RWPE2 (cell line): ENCODE measurements around the gene LCN12.
A peak's percentile ranks its signal among the peaks of the same experiment; 100 is the strongest.

Source experiments
- ATAC-seq: fragments of 200-7000 bp; cut with Tn5 transposase; 3 replicates; pipeline ENCODE4 v1.9.1; 2021; ENCODE audit warnings: low read depth
- DNase-seq: peaks from one replicate; pipeline ENCODE4 v3.0.0-alpha.2; 2020; ENCODE audit warnings: low spot score
- H3K27ac ChIP-seq: fragments of 450-650 bp; 2 replicates; pipeline ENCODE4 v1.5.1; 2017; ENCODE audit warnings: mild to moderate bottlenecking; ENCODE audit not compliant: poor library complexity, severe bottlenecking
- H3K27me3 ChIP-seq: fragments of 250-450 bp; sonication (Bioruptor Pico); 2 replicates; pipeline ENCODE4 v1.5.1; 2021; ENCODE audit warnings: mild to moderate bottlenecking, moderate library complexity; ENCODE audit not compliant: insufficient read depth, poor library complexity, severe bottlenecking
- H3K36me3 ChIP-seq: fragments of 250-450 bp; sonication (Bioruptor Pico); 2 replicates; pipeline ENCODE4 v1.5.1; 2020; ENCODE audit warnings: low read depth, mild to moderate bottlenecking, moderate library complexity
- H3K4me1 ChIP-seq: fragments of 250-450 bp; sonication (Bioruptor Pico); 2 replicates; pipeline ENCODE4 v1.5.1; 2021; ENCODE audit warnings: mild to moderate bottlenecking, moderate library complexity; ENCODE audit not compliant: insufficient read depth, poor library complexity, severe bottlenecking
- H3K4me3 ChIP-seq: fragments of 250-450 bp; sonication (Bioruptor Pico); 2 replicates; pipeline ENCODE4 v1.5.1; 2021; ENCODE audit warnings: mild to moderate bottlenecking, moderate library complexity; ENCODE audit not compliant: severe bottlenecking
- H3K9me3 ChIP-seq: fragments of 250-450 bp; sonication (Bioruptor Pico); 2 replicates; pipeline ENCODE4 v1.5.1; 2021; ENCODE audit warnings: mild to moderate bottlenecking, moderate library complexity; ENCODE audit not compliant: severe bottlenecking
- TF ChIP-seq, protein P1 (sequence below): fragments of 450-650 bp; IDR thresholded peaks from one replicate; pipeline ENCODE4 v1.5.1; 2017; ENCODE audit warnings: mild to moderate bottlenecking, moderate library complexity; ENCODE audit not compliant: poor library complexity, severe bottlenecking

Gene LCN12

DNA sequence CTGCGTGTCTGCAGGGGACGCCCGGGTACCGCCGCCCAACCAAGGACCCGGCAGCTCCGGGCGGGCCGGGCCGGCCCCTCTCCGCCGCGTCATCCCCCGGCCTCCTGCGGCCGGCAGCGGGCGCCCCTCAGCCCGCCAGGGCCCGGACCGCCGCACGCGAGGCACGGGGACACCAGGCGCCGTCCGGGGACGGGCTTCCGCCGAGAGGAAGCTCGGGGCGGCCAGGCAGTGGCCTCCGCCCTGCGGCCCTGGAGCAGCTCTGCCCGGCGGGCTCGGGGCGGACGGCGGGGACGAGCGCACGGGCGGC, 7.9 kb upstream of the LCN12 start:
- peaks cover 31% of the 10 kb centered on the region for H3K36me3 ChIP-seq
- DNase-seq, result peak; percentile 53

DNA sequence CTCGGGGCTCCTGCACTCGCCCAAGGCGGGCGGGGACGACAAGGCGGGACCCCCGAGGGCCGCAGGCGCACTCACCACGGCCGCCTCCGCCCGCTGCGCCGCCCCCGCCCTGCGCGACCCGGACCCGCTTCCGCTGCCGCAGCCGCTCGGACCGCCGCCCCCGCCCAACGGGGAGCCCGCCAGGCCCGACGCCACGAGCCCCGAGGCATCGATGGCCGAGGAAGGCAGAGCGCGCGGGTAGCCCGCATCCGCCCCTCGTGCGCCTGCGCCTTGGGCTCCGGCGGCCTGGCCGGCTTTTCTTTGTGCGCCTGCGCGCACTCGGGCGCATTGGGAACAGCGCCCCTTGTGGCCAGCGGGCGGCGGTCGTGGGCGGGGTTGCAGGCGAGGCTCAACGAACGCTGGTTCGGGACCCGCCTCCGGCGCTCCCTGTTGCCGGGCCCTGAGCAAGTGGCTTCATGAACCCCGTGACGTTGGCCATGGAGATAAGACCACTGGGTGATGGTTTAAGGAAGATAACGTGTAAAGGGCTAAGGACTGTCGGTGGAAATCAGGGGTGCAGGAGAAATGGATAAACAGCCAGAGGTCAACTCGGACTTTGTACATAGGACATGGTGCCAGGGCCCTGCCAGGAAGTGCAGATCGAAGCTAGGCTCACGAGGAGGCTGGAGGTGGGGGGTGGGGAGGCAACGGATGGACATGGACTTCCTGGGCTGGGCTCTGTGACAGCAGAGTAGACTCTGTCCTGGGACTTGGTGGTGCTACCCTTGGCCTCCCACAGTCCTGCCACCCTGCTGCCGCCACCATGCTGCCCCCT, 7.3 kb upstream of the LCN12 start, which contains the start of the genes C8G and FBXW5:
TSS of gene C8G (plus strand) at position 725 of the 814 bp plus-strand sequence. CDS start at position 803, 78 bp downstream.
TSS of gene FBXW5 (minus strand) at position 220 of the 814 bp plus-strand sequence. CDS start 655 bp downstream, outside the sequence.
- Histone ChIP-seq H3K9me3 (no peaks in the 10 kb centered on the region), H3K27ac (peak within 1 kb of the TSS; percentile 69), H3K4me1 (peaks cover 9% of the 10 kb centered on the region), H3K27me3 (no peaks in the 10 kb centered on the region), H3K36me3 (peaks cover 31% of the 10 kb centered on the region), H3K4me3 (peak within 1 kb of the TSS; percentile 98)
- TF ChIP-seq, protein P1, sequence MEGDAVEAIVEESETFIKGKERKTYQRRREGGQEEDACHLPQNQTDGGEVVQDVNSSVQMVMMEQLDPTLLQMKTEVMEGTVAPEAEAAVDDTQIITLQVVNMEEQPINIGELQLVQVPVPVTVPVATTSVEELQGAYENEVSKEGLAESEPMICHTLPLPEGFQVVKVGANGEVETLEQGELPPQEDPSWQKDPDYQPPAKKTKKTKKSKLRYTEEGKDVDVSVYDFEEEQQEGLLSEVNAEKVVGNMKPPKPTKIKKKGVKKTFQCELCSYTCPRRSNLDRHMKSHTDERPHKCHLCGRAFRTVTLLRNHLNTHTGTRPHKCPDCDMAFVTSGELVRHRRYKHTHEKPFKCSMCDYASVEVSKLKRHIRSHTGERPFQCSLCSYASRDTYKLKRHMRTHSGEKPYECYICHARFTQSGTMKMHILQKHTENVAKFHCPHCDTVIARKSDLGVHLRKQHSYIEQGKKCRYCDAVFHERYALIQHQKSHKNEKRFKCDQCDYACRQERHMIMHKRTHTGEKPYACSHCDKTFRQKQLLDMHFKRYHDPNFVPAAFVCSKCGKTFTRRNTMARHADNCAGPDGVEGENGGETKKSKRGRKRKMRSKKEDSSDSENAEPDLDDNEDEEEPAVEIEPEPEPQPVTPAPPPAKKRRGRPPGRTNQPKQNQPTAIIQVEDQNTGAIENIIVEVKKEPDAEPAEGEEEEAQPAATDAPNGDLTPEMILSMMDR, result peak; percentile 99
- ATAC-seq (peak; percentile 52), DNase-seq (peak; percentile 93)

More for the DNA sequence above, 7.9 kb upstream of the LCN12 start:
- TF ChIP-seq, protein P1, result no peak
- Histone ChIP-seq H3K9me3 (no peaks in the 10 kb centered on the region), H3K27me3 (no peaks in the 10 kb centered on the region), H3K4me1 (peaks cover 9% of the 10 kb centered on the region), H3K27ac (peak overlapping the region; percentile 69), H3K4me3 (peak overlapping the region; percentile 98)
- ATAC-seq, result peak; percentile 24

DNA sequence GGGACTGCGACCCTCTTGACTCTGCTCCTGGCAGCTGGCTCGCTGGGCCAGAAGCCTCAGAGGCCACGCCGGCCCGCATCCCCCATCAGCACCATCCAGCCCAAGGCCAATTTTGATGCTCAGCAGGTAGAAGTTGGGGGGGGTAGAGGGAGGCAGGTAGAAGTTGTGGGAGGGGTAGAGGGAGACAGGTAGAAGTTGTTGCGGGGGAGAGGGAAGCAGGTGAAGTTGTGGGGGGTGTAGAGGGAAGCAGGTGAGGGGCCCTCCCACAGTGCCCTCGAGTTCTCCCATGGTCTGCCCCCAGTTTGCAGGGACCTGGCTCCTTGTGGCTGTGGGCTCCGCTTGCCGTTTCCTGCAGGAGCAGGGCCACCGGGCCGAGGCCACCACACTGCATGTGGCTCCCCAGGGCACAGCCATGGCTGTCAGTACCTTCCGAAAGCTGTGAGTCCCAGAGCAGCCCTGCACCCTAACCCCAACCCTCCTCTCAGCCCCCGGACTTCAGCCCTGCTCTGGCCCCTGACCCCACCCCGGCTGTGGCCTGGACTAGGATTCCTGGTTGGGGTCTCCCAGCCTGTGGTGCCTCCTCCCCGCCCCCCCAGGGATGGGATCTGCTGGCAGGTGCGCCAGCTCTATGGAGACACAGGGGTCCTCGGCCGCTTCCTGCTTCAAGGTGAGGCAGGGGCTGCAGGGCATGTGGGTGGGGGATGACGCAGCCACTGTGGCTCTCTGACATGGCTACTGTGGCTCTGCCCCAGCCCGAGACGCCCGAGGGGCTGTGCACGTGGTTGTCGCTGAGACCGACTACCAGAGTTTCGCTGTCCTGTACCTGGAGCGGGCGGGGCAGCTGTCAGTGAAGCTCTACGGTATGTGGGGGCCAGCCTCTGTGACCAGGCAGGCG, 6.5 kb upstream of the LCN12 start:
- ATAC-seq (no peak), DNase-seq (no peak)
- H3K36me3 ChIP-seq, result peaks cover 23% of the 10 kb centered on the region
- H3K9me3 ChIP-seq, result no peaks in the 10 kb centered on the region
- H3K27ac ChIP-seq, result no peak overlapping the region
- H3K4me3 ChIP-seq, result no peak overlapping the region
- peaks cover 9% of the 10 kb centered on the region for H3K4me1 ChIP-seq
- TF ChIP-seq, protein P1, result no peak
- H3K27me3 ChIP-seq, result no peaks in the 10 kb centered on the region

DNA sequence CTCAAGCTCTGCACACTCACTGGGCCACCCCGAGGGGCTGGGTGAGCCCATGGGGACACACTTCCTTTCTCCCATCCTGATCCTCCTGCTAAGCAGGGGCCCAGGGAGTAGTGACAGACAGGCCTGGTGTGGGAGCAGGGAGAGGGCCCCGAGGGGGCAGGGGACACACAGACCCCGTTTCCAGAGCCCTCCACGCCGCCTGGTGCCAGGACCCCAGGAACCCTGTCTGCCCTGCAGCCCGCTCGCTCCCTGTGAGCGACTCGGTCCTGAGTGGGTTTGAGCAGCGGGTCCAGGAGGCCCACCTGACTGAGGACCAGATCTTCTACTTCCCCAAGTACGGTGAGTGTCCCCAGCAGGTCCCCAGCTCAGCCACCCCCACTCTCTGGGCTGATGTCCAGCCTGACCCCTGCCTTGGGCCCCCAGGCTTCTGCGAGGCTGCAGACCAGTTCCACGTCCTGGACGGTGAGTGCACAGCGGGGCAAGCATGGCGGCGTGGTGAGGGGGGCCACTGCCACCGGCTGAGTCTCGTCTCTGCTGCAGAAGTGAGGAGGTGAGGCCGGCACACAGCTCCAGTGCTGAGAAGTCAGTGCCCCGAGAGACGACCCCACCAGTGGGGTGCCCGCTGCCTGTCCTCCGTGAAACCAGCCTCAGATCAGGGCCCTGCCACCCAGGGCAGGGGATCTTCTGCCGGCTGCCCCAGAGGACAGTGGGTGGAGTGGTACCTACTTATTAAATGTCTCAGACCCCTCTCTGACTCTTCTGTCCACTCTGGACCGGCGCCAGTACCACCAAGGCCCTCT, 5.6 kb upstream of the LCN12 start:
- Histone ChIP-seq H3K4me3 (no peak overlapping the region), H3K27me3 (no peaks in the 10 kb centered on the region), H3K36me3 (peaks cover 15% of the 10 kb centered on the region), H3K9me3 (no peaks in the 10 kb centered on the region), H3K27ac (no peak overlapping the region), H3K4me1 (peaks cover 9% of the 10 kb centered on the region)
- TF ChIP-seq, protein P1, result no peak
- ATAC-seq (no peak), DNase-seq (peak; percentile 71)
